Smooth muscle cell (in vitro differentiated cells): ENCODE data around the gene FRRS1. TPM values are rescaled to one million over a fixed set of nuclear protein-coding genes. Genes with fewer than 3 reads are reported as not detected.

Source experiments
- DNase-seq: peaks from one replicate; lab custom pipeline; 2025; ENCODE audit not compliant: unreplicated experiment; lab: John Stamatoyannopoulos, UW
- H2AFZ ChIP-seq: fragments of 200-600 bp; sonication (generic); 2 replicates; pipeline ENCODE4 v1.6.0; 2016; ENCODE audit warnings: antibody characterized with exemption, low read depth, mild to moderate bottlenecking
- H3F3A ChIP-seq: fragments of 200-600 bp; sonication (generic); 2 replicates; pipeline ENCODE4 v1.6.0; 2017; ENCODE audit warnings: antibody characterized with exemption, low read depth
- H3K27ac ChIP-seq: fragments of 200-600 bp; sonication (generic); 2 replicates; pipeline ENCODE4 v1.5.1; 2016; ENCODE audit warnings: low read depth, mild to moderate bottlenecking
- H3K27me3 ChIP-seq: fragments of 200-600 bp; sonication (generic); 2 replicates; pipeline ENCODE4 v1.6.1; 2016; ENCODE audit warnings: low read depth, mild to moderate bottlenecking
- H3K36me3 ChIP-seq: fragments of 200-600 bp; sonication (generic); 2 replicates; pipeline ENCODE4 v1.5.1; 2016; ENCODE audit warnings: low read depth
- H3K4me1 ChIP-seq: fragments of 200-600 bp; sonication (generic); 2 replicates; pipeline ENCODE4 v1.5.1; 2016; ENCODE audit warnings: low read depth
- H3K4me2 ChIP-seq: fragments of 200-600 bp; sonication (generic); 2 replicates; pipeline ENCODE4 v1.6.0; 2016; ENCODE audit warnings: mild to moderate bottlenecking
- H3K4me3 ChIP-seq: fragments of 200-600 bp; sonication (generic); 2 replicates; pipeline ENCODE4 v1.5.1; 2016; ENCODE audit warnings: mild to moderate bottlenecking
- H3K79me2 ChIP-seq: fragments of 200-600 bp; sonication (generic); 2 replicates; pipeline ENCODE4 v1.6.0; 2016; ENCODE audit warnings: low read depth, mild to moderate bottlenecking
- H3K9ac ChIP-seq: fragments of 200-600 bp; sonication (generic); 2 replicates; pipeline ENCODE4 v1.6.0; 2016; ENCODE audit warnings: low read depth
- H3K9me3 ChIP-seq: fragments of 200-600 bp; sonication (generic); replicated peaks from 2 replicates; pipeline ENCODE4 v1.5.1; 2016; ENCODE audit warnings: low read depth
- H4K20me1 ChIP-seq: fragments of 200-600 bp; sonication (generic); 2 replicates; pipeline ENCODE4 v1.6.0; 2016; ENCODE audit warnings: low read depth
- CTCF ChIP-seq: fragments of 200-600 bp; sonication (generic); IDR thresholded peaks from 2 replicates; pipeline ENCODE4 v1.5.1; 2017; ENCODE audit warnings: borderline replicate concordance, mild to moderate bottlenecking, antibody characterized with exemption; ENCODE audit not compliant: insufficient read depth, poor library complexity, severe bottlenecking
- WGBS: methylation state at CpG from one replicate; pipeline ENCODE4 v1.1.7; 2016; ENCODE audit warnings: low lambda C conversion rate; 5-methylcytosine and 5-hydroxymethylcytosine counted together
- polyA plus RNA-seq: library from polyadenylated mRNA; unstranded; fragments of >200 nt; fragmentation: Nextera tagmentation; extraction: Ambion mirVana; gene quantifications from 2 replicates; pipeline ENCODE4 v1.2.1, GENCODE V29; 2016
- total RNA-seq: library from RNA; depleted of rRNA; stranded (reverse); fragments of >200 nt; gene quantifications from 2 replicates; pipeline ENCODE4 v1.2.3, GENCODE V29; 2014

FRRS1 gene
- total and polyA plus RNA-seq, 2 experiments from 2014 or later = 0.79 to 17.0 TPM

GRCh38 chr1:99681583-99681982 is 84.9 kb downstream of the FRRS1 start:
- peak overlapping the region; percentile 12 for H3K4me2 ChIP-seq
- H3K9me3 ChIP-seq = no peaks in the 10 kb centered on the region
- no peaks in the 10 kb centered on the region for H3K27me3 ChIP-seq
- WGBS = 84% methylated on average over 3 of the region's 3 CpGs
- H3K79me2 ChIP-seq = no peaks in the 10 kb centered on the region
- no peak for TF ChIP-seq CTCF
- H3K9ac ChIP-seq = no peak overlapping the region
- no peaks in the 10 kb centered on the region for H3K36me3 ChIP-seq
- H2AFZ ChIP-seq = no peak overlapping the region
- no peak overlapping the region for H3K4me3 ChIP-seq
- no peaks in the 10 kb centered on the region for H3K4me1 ChIP-seq
- H3K27ac ChIP-seq = peak overlapping the region; percentile 49
- no peaks in the 10 kb centered on the region for H3F3A ChIP-seq
- no peak for DNase-seq
- no peaks in the 10 kb centered on the region for H4K20me1 ChIP-seq

GRCh38 chr1:99680270-99680669 is 86.2 kb downstream of the FRRS1 start:
- Histone ChIP-seq H3K9me3 (no peaks in the 10 kb centered on the region), H3F3A (no peaks in the 10 kb centered on the region), H4K20me1 (no peaks in the 10 kb centered on the region), H3K79me2 (no peaks in the 10 kb centered on the region), H2AFZ (no peak overlapping the region), H3K36me3 (no peaks in the 10 kb centered on the region), H3K9ac (no peak overlapping the region), H3K4me3 (no peak overlapping the region), H3K27ac (no peak overlapping the region), H3K27me3 (no peaks in the 10 kb centered on the region), H3K4me2 (no peak overlapping the region), H3K4me1 (no peaks in the 10 kb centered on the region)
- no peak for TF ChIP-seq CTCF
- WGBS = 50% methylated on average over 1 of the region's 1 CpG
- no peak for DNase-seq

GRCh38 chr1:99677416-99677815 is 89.0 kb downstream of the FRRS1 start:
- H2AFZ ChIP-seq = no peak overlapping the region
- H3K27me3 ChIP-seq = no peaks in the 10 kb centered on the region
- no peaks in the 10 kb centered on the region for H4K20me1 ChIP-seq
- no peak for TF ChIP-seq CTCF
- no peaks in the 10 kb centered on the region for H3K79me2 ChIP-seq
- no peak for DNase-seq
- H3K4me1 ChIP-seq = no peaks in the 10 kb centered on the region
- H3K9me3 ChIP-seq = no peaks in the 10 kb centered on the region
- H3K9ac ChIP-seq = no peak overlapping the region
- H3F3A ChIP-seq = no peaks in the 10 kb centered on the region
- no peaks in the 10 kb centered on the region for H3K36me3 ChIP-seq
- no peak overlapping the region for H3K27ac ChIP-seq
- 95% methylated on average over 2 of the region's 2 CpGs for WGBS
- H3K4me2 ChIP-seq = no peak overlapping the region
- no peak overlapping the region for H3K4me3 ChIP-seq

- Histone ChIP-seq H2AFZ (no peak overlapping the region), H3K9ac (no peak overlapping the region), H3K4me1 (no peaks in the 10 kb centered on the region), H3F3A (no peaks in the 10 kb centered on the region), H3K27me3 (no peaks in the 10 kb centered on the region), H3K27ac (no peak overlapping the region), H3K36me3 (no peaks in the 10 kb centered on the region), H3K4me2 (no peak overlapping the region), H4K20me1 (no peaks in the 10 kb centered on the region), H3K79me2 (no peaks in the 10 kb centered on the region), H3K4me3 (no peak overlapping the region), H3K9me3 (no peaks in the 10 kb centered on the region)
- no peak for TF ChIP-seq CTCF
- no peak for DNase-seq
Measured at GRCh38 chr1:99676876-99677275, 89.6 kb downstream of the FRRS1 start.
